Choroid plexus epithelial cell (primary cell): ENCODE data around the gene MCEE.

Source experiments
- DNase-seq: peaks from one replicate; pipeline ENCODE4 v3.0.0-alpha.2; 2010; ENCODE audit warnings: low read depth
- H3K4me3 ChIP-seq: 2 replicates; pipeline ENCODE4 v1.5.1; 2011; ENCODE audit warnings: low read depth, mild to moderate bottlenecking, control low read depth, low read length, moderate library complexity
- CTCF ChIP-seq: conservative IDR thresholded peaks from 2 replicates; pipeline ENCODE4 v1.5.1; 2011; ENCODE audit warnings: low read depth, mild to moderate bottlenecking, control low read depth, inconsistent platforms, low read length, moderate library complexity

Gene MCEE

GRCh38 chr2:71068218-71069035 lies 61.6 kb downstream of the MCEE start, which contains the start of gene NAGK:
Gene NAGK (plus strand): TSS chr2:71068648. CDS start chr2:71068684, 36 bp downstream.
- TF ChIP-seq CTCF = no peak
- peak; percentile 97 for DNase-seq
- H3K4me3 ChIP-seq = peak within 1 kb of the TSS; percentile 99

DNA sequence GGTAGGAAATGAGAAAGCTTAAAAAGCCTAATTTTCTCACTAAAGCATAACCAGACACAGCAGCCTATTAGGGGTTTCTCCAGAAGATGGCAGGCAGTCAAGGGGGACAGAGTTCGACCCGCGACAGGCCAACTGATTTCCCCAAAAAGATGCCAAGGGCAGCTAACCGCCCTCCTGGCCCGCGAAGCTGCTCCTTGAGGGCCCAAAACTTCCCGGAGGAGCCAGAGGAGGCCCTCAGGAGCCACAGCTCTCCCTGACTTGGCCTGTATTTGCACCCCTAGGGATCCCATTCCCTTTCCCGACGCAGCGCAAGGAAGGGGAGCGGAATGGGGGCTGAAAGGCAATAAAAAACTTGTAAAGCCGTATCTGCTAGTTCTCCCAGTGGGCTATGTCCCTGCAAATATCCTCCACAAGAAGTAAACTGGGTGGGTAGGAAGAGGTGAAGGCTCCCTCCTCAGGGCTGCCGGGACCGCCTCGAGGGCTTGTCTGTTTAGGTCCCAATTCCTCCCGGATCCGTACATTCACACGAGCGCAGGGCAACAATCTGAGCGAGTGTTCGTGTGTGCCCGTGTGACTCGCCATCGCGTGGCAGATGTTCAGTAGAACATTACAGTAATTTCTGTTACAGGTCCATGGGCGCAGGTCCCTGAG lies 62.3 kb downstream of the MCEE start:
- peak overlapping the region; percentile 99 for H3K4me3 ChIP-seq
- peak; percentile 22 for TF ChIP-seq CTCF
- DNase-seq = no peak

DNA sequence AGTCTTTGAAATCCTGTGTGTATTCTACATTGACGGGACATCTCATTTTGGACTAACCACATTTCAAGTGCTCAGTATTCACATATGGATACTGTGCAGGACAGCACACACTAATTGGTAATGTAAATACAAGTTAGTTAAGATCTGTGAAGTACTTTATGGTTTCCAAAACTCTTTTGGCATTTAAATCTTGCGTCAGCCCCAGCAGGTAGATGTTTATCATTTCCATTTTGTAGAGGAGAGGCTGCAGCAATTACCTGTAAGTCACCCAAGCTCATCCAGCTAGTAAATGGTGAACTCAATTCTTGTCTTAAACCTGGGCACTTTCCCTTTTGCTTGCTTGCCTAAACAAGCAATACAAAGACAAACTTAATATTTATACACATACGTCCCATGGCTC lies 63.2 kb downstream of the MCEE start:
- no peak overlapping the region for H3K4me3 ChIP-seq
- TF ChIP-seq CTCF = no peak
- no peak for DNase-seq

DNA sequence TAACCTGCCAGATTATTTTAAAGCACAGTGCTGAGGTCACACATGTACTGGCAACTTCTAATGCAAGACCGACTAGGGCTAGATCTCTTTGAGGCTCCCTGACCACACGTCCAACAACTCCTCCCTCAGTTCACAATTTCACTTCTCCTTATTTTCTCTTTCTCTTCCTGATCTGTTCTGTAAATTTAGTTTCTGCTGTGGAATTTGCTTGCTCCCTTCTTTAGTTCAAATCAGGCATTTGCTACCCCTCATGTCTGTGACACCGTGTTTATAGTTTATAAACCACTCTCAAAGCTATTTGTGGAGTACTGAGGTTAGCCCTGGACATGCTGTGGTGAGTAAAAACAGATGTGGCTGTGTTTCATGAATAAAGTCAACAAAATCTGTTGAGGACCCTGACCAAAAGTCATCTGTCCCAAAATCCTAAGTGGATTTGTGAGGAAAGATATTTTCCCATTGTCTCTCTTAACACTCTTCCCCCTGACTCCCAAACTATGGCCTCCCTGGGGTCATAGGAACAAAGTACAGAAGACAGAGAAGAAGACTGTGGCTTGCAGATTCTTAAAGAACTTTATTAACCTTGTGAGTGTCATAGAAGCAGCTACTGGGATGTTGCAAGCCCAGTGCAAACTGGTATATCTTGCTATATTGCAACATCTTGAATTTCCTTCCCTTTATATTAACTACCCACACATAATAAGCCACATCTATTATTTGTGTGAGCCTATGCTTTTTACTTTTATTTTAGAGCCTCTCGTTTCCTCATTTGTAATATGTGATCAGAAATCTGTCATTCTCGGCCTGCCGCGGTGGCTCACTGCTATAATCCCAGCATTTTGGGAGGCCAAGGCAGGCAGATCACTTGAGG lies 65.0 kb downstream of the MCEE start:
- no peak overlapping the region for H3K4me3 ChIP-seq
- peak; percentile 31 for DNase-seq
- no peak for TF ChIP-seq CTCF

GRCh38 chr2:71064110-71064611 lies 65.9 kb downstream of the MCEE start:
- H3K4me3 ChIP-seq = no peak overlapping the region
- TF ChIP-seq CTCF = no peak
- no peak for DNase-seq

DNA sequence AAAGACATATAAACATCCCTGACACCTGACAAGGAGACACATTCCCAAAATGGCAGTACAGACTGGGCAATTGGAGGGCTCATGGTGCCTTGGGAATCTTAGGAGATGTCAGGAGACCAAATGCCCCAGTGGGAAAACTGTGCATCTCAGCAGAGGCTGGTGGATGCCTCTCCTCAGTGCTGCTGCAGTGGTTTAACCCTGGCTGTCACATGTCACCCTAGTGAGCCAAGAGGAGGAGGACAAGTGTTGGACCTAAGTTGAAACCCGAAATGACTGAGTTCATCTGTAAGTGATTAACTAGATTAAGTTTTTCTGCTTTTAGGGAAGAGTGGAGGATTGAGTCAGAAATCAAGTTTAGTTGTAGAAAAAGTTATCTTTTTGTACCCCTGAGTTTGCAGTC lies 66.8 kb downstream of the MCEE start:
- no peak for TF ChIP-seq CTCF
- no peak overlapping the region for H3K4me3 ChIP-seq
- no peak for DNase-seq
